Urinary bladder (tissue), 4 donors: ENCODE measurements around the gene HOXA5. TPM values are rescaled to one million over a fixed set of nuclear protein-coding genes. Genes with fewer than 3 reads are reported as not detected.

Experiments used
- DNase-seq: peaks from one replicate; pipeline ENCODE4 v3.0.0-alpha.2; 2015; ENCODE audit errors: extremely low spot score
- H3K27ac ChIP-seq: one replicate; pipeline ENCODE4 v1.5.1; 2013; ENCODE audit warnings: low read depth, mild to moderate bottlenecking, moderate library complexity
- H3K36me3 ChIP-seq: one replicate; pipeline ENCODE4 v1.6.1; 2013; ENCODE audit warnings: mild to moderate bottlenecking, moderate library complexity; ENCODE audit not compliant: insufficient read depth
- H3K4me1 ChIP-seq: one replicate; pipeline ENCODE4 v1.6.1; 2013; ENCODE audit warnings: mild to moderate bottlenecking, moderate library complexity; ENCODE audit not compliant: insufficient read depth
- H3K4me3 ChIP-seq: one replicate; pipeline ENCODE4 v1.5.1; 2013; ENCODE audit warnings: low read depth, low read length
- WGBS: extraction: QIAGEN DNeasy Blood & Tissue Kit; methylation state at CpG from one replicate; pipeline ENCODE4 v1.1.7; 2013; 5-methylcytosine and 5-hydroxymethylcytosine counted together
- polyA plus RNA-seq: library from polyadenylated mRNA; stranded (reverse); fragments of 200-250 nt; gene quantifications from one replicate; pipeline ENCODE4 v1.2.3, GENCODE V29; 2013
- small RNA-seq: library from RNA; depleted of rRNA; stranded (forward); fragments of <200 nt; gene quantifications from one replicate; pipeline ENCODE3, GENCODE V24; 2014
- total RNA-seq: library from RNA; depleted of rRNA; stranded (reverse); fragments of >200 nt; gene quantifications from one replicate; pipeline ENCODE4 v1.2.3, GENCODE V29; 2014
- donor health status: healthy with polysubstance abuse.
- donor health status: healthy.

The HOXA5 gene
- total and polyA plus RNA-seq, 2 donors, result 9.9 to 12.5 TPM

DNA sequence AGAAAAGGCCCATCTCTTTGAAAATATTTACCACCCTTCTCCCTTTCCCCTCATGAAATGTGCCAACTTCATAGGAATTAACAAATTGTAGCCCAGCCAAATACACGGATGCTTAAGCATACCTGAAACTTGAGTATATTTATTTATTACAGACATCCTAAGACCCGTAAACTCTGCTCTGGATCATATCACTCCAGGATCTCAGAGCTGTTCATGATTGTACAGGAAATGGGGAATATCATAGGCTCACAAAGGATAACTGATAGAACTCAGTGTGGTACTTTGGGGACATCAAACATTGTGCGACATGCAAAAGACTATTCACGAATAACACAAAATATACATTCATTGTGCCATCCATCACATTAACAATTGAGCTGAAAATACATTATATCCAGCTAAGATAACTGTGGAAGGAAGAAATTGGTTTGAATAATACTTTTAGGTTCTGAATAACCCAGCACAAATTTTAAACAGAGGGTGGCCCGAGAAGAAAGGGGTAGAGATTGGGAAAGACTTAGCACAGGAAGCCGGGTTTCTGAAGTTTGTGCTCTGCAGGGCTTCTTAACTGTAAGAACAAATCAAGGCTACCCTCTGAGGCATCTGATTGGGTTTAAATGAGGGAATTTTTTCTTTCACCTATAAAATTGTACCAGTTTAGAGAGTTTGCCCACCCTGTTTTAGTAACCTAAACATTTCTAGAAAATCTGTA is 50.1 kb downstream of the HOXA5 start:
- Histone ChIP-seq H3K4me1 (no peaks in the 10 kb centered on the region), H3K36me3 (no peaks in the 10 kb centered on the region), H3K27ac (no peak overlapping the region), H3K4me3 (no peak overlapping the region)
- 70% methylated on average over 6 of the region's 6 CpGs for WGBS
- no peak for DNase-seq

GRCh38 chr7:27092819-27093110 is 50.7 kb downstream of the HOXA5 start:
- no peak for DNase-seq
- H3K4me3 ChIP-seq, result no peak overlapping the region
- H3K27ac ChIP-seq, result no peak overlapping the region
- WGBS, result 82% methylated on average over 1 of the region's 1 CpG
- no peaks in the 10 kb centered on the region for H3K4me1 ChIP-seq
- H3K36me3 ChIP-seq, result no peaks in the 10 kb centered on the region

GRCh38 chr7:27091941-27092818 is 51.3 kb downstream of the HOXA5 start:
- H3K27ac ChIP-seq, result no peak overlapping the region
- H3K36me3 ChIP-seq, result no peaks in the 10 kb centered on the region
- no peak overlapping the region for H3K4me3 ChIP-seq
- 75% methylated on average over 9 of the region's 9 CpGs for WGBS
- DNase-seq, result no peak
- no peaks in the 10 kb centered on the region for H3K4me1 ChIP-seq

DNA sequence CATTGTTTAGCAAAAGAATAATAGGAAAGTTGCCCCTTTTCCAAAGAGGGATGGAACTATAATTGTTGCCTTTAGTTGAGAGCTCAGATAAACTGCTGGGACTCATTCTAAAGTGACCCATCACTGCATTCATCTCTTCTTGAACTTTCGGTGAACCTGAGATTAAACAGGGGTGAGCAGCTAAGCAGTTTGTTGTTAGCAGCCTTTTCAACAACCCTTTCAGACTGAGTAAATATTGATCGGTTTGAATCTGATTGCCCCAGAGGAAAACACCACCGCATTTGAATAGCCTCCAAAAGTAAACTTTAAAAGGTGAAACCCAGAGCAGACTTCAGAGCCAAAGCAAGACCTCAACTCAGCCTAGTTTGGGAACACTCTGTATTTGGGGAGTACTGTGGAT is 52.4 kb downstream of the HOXA5 start:
- no peak overlapping the region for H3K4me3 ChIP-seq
- H3K4me1 ChIP-seq, result no peaks in the 10 kb centered on the region
- peak overlapping the region; percentile 38 for H3K27ac ChIP-seq
- DNase-seq, result no peak
- no peaks in the 10 kb centered on the region for H3K36me3 ChIP-seq
- WGBS, result 50% methylated on average over 3 of the region's 3 CpGs

Small RNAs within 50 kb of the gene (small RNA-seq; reads per million reads assigned to genes)
- gene AC004080.5 (not detected), gene RF01977 (not detected), gene RF02140 (not detected), gene RF02141 (not detected)

Other genes with a start within 250 kb of the HOXA5 start
- gene HOXA1, start 47.7 kb downstream of the HOXA5 start, total RNA-seq, result 2.0 TPM
- 1.6 TPM for gene HOXA1, start 47.7 kb downstream of the HOXA5 start, polyA plus RNA-seq
- gene HOXA2, start 41.0 kb downstream of the HOXA5 start, total RNA-seq, result 1.4 TPM
- gene HOXA2, start 41.0 kb downstream of the HOXA5 start, polyA plus RNA-seq, result 1.3 TPM
- 1.0 TPM for gene HOXA4, start 12.9 kb downstream of the HOXA5 start, total RNA-seq
- 6.0 TPM for gene HOXA4, start 12.9 kb downstream of the HOXA5 start, polyA plus RNA-seq
- gene HOXA6, start 4.1 kb upstream of the HOXA5 start, total RNA-seq, result 8.4 TPM
- gene HOXA6, start 4.1 kb upstream of the HOXA5 start, polyA plus RNA-seq, result 4.4 TPM
- 9.0 TPM for gene HOXA3, start 8.9 kb upstream of the HOXA5 start, total RNA-seq
- gene HOXA3, start 8.9 kb upstream of the HOXA5 start, polyA plus RNA-seq, result 11.4 TPM
- gene HOXA7, start 13.0 kb upstream of the HOXA5 start, total RNA-seq, result 3.7 TPM
- gene HOXA7, start 13.0 kb upstream of the HOXA5 start, polyA plus RNA-seq, result 14.2 TPM
- 19.8 TPM for gene HOXA9, start 21.9 kb upstream of the HOXA5 start, total RNA-seq
- gene HOXA9, start 21.9 kb upstream of the HOXA5 start, polyA plus RNA-seq, result 20.5 TPM
- gene HOXA10, start 30.6 kb upstream of the HOXA5 start, total RNA-seq, result 23.2 TPM
- 44.9 TPM for gene HOXA10, start 30.6 kb upstream of the HOXA5 start, polyA plus RNA-seq
- gene HOXA11, start 41.6 kb upstream of the HOXA5 start, total RNA-seq, result 9.3 TPM
- 39.1 TPM for gene HOXA11, start 41.6 kb upstream of the HOXA5 start, polyA plus RNA-seq
- 43.2 TPM for gene HOXA13, start 56.4 kb upstream of the HOXA5 start, total RNA-seq
- 24.4 TPM for gene HOXA13, start 56.4 kb upstream of the HOXA5 start, polyA plus RNA-seq
- 1.1 TPM for gene EVX1, start 99.1 kb upstream of the HOXA5 start, total RNA-seq
- gene EVX1, start 99.1 kb upstream of the HOXA5 start, polyA plus RNA-seq, result 2.0 TPM